Neural cell (in vitro differentiated cells): ENCODE results near the gene ADK. TPM values are rescaled to one million over a fixed set of nuclear protein-coding genes. Genes with fewer than 3 reads are reported as not detected.

Experiments
- H2AFZ ChIP-seq: fragments of 200-600, 300-800 bp; sonication (generic), shearing (Covaris generic); 2 replicates; pipeline ENCODE4 v1.6.0; 2014; ENCODE audit warnings: low read depth, mild to moderate bottlenecking, antibody characterized with exemption, low read length, moderate library complexity
- H3F3A ChIP-seq: fragments of 200-600 bp; shearing (Covaris generic); 2 replicates; pipeline ENCODE4 v1.6.1; 2016; ENCODE audit warnings: mild to moderate bottlenecking, moderate library complexity, mixed read lengths, antibody characterized with exemption, low read length; ENCODE audit not compliant: insufficient read depth, poor library complexity, severe bottlenecking
- H3K27ac ChIP-seq: fragments of 200-600, 300-800 bp; sonication (generic), shearing (Covaris generic); 2 replicates; pipeline ENCODE4 v1.5.1; 2014; ENCODE audit warnings: mild to moderate bottlenecking, low read length, moderate library complexity
- H3K27me3 ChIP-seq: fragments of 300-800, 200-600 bp; sonication (generic), shearing (Covaris generic); 2 replicates; pipeline ENCODE4 v1.6.0; 2014; ENCODE audit warnings: mild to moderate bottlenecking, low read depth, low read length, moderate library complexity; ENCODE audit not compliant: insufficient read depth
- H3K36me3 ChIP-seq: fragments of 300-800, 200-600 bp; sonication (generic), shearing (Covaris generic); 2 replicates; pipeline ENCODE4 v1.5.1; 2014; ENCODE audit warnings: mild to moderate bottlenecking, antibody characterized with exemption, low read length, moderate library complexity; ENCODE audit not compliant: insufficient read depth
- H3K4me2 ChIP-seq: fragments of 300-800, 200-600 bp; sonication (generic), shearing (Covaris generic); 2 replicates; pipeline ENCODE4 v1.6.0; 2014; ENCODE audit warnings: mild to moderate bottlenecking, low read length
- H3K4me3 ChIP-seq: fragments of 300-800, 200-600 bp; sonication (generic), shearing (Covaris generic); 2 replicates; pipeline ENCODE4 v1.5.1; 2014; ENCODE audit warnings: mild to moderate bottlenecking, low read length, moderate library complexity
- H3K79me2 ChIP-seq: fragments of 200-600 bp; shearing (Covaris generic); replicated peaks from 2 replicates; pipeline ENCODE4 v1.6.0; 2014; ENCODE audit warnings: mild to moderate bottlenecking, low read length, moderate library complexity; ENCODE audit not compliant: insufficient read depth
- H3K9ac ChIP-seq: fragments of 300-800, 200-600 bp; sonication (generic), shearing (Covaris generic); 2 replicates; pipeline ENCODE4 v1.6.1; 2016; ENCODE audit warnings: mild to moderate bottlenecking, low read length, mixed read lengths
- H3K9me2 ChIP-seq: fragments of 200-600 bp; shearing (Covaris generic); 2 replicates; pipeline ENCODE4 v1.6.1; 2016; ENCODE audit warnings: mild to moderate bottlenecking, low read length, mixed read lengths; ENCODE audit not compliant: insufficient read depth
- H3K9me3 ChIP-seq: fragments of 200-600, 300-800 bp; sonication (generic), shearing (Covaris generic); 2 replicates; pipeline ENCODE4 v1.6.1; 2016; ENCODE audit warnings: mild to moderate bottlenecking, mixed run types, low read length, moderate library complexity, mixed read lengths
- H4K20me1 ChIP-seq: fragments of 200-600 bp; shearing (Covaris generic); 2 replicates; pipeline ENCODE4 v1.6.1; 2016; ENCODE audit warnings: mild to moderate bottlenecking, mixed run types; ENCODE audit not compliant: insufficient read depth
- EP300 ChIP-seq: fragments of 450-650 bp; conservative IDR thresholded peaks from 2 replicates; pipeline ENCODE4 v1.6.1; 2014; ENCODE audit warnings: antibody characterized with exemption, mild to moderate bottlenecking, moderate library complexity; ENCODE audit not compliant: poor library complexity, severe bottlenecking
- EZH2 ChIP-seq: fragments of 200-600, 300-800 bp; shearing (Covaris generic), sonication (generic); IDR thresholded peaks from 2 replicates; pipeline ENCODE4 v1.6.1; 2014; ENCODE audit warnings: antibody characterized with exemption, low read length, borderline replicate concordance, mild to moderate bottlenecking; ENCODE audit not compliant: insufficient read depth, poor library complexity, severe bottlenecking
- MXI1 ChIP-seq: fragments of 450-650 bp; conservative IDR thresholded peaks from 2 replicates; pipeline ENCODE4 v1.6.1; 2014; ENCODE audit warnings: antibody characterized with exemption, mild to moderate bottlenecking; ENCODE audit not compliant: poor library complexity, severe bottlenecking
- POLR2AphosphoS5 ChIP-seq: IDR thresholded peaks from 2 replicates; pipeline ENCODE4 v1.6.1; 2012
- RAD21 ChIP-seq: fragments of 450-650 bp; conservative IDR thresholded peaks from 2 replicates; pipeline ENCODE4 v1.6.1; 2014; ENCODE audit warnings: antibody characterized with exemption, mild to moderate bottlenecking, moderate library complexity
- SMC3 ChIP-seq: fragments of 450-650 bp; conservative IDR thresholded peaks from 2 replicates; pipeline ENCODE4 v1.6.1; 2014; ENCODE audit warnings: antibody characterized with exemption, mild to moderate bottlenecking, moderate library complexity; ENCODE audit not compliant: poor library complexity
- TAF1 ChIP-seq: IDR thresholded peaks from 2 replicates; pipeline ENCODE4 v1.6.1; 2012; ENCODE audit warnings: low read depth
- polyA plus RNA-seq: library from polyadenylated mRNA; depleted of rRNA; stranded (reverse); fragments of >200 nt; gene quantifications from 2 replicates; pipeline ENCODE4 v1.2.3, GENCODE V29; 2014
- TF ChIP-seq, protein P1 (sequence below): fragments of 450-650 bp; IDR thresholded peaks from 2 replicates; pipeline ENCODE4 v1.5.1; 2014; ENCODE audit warnings: antibody characterized with exemption, mild to moderate bottlenecking, moderate library complexity; ENCODE audit not compliant: poor library complexity, severe bottlenecking
- TF ChIP-seq, protein P2 (sequence below): IDR thresholded peaks from 2 replicates; pipeline ENCODE4 v1.6.1; 2012; ENCODE audit warnings: borderline replicate concordance

Gene ADK
- polyA plus RNA-seq, 1 donor from 2014 or later, result 19.5 TPM

DNA sequence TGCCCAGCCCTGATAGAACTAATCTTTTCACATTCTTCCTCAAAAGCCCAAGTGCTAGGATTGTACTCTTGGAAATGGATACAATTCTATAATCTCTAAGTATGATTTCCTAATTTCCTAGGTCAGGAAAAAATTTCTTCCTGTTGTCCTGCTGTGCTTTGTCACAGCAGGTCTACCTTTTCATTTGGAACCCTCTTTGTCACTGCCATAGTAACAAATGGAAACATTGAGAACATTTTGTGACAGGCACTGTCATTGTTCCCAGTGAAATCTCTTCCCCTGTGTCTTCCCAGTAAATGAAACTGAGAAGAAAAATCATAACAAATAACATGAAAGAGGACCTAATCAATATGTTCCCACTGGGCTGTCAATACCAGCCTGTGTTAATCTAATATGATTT lies 524.5 kb downstream of the ADK start:
- no peaks in the 10 kb centered on the region for H3K9me3 ChIP-seq
- H3K4me2 ChIP-seq, result no peak overlapping the region
- no peak overlapping the region for H3K4me3 ChIP-seq
- no peaks in the 10 kb centered on the region for H3K9me2 ChIP-seq
- H3K36me3 ChIP-seq, result no peaks in the 10 kb centered on the region
- no peak overlapping the region for H2AFZ ChIP-seq
- H4K20me1 ChIP-seq, result no peaks in the 10 kb centered on the region
- no peak overlapping the region for H3K9ac ChIP-seq
- no peak overlapping the region for H3K27ac ChIP-seq
- H3F3A ChIP-seq, result no peaks in the 10 kb centered on the region
- no peaks in the 10 kb centered on the region for H3K27me3 ChIP-seq
- TF ChIP-seq, protein P1, sequence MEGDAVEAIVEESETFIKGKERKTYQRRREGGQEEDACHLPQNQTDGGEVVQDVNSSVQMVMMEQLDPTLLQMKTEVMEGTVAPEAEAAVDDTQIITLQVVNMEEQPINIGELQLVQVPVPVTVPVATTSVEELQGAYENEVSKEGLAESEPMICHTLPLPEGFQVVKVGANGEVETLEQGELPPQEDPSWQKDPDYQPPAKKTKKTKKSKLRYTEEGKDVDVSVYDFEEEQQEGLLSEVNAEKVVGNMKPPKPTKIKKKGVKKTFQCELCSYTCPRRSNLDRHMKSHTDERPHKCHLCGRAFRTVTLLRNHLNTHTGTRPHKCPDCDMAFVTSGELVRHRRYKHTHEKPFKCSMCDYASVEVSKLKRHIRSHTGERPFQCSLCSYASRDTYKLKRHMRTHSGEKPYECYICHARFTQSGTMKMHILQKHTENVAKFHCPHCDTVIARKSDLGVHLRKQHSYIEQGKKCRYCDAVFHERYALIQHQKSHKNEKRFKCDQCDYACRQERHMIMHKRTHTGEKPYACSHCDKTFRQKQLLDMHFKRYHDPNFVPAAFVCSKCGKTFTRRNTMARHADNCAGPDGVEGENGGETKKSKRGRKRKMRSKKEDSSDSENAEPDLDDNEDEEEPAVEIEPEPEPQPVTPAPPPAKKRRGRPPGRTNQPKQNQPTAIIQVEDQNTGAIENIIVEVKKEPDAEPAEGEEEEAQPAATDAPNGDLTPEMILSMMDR, result no peak
- TF ChIP-seq MXI1 (no peak), RAD21 (no peak), EZH2 (no peak), POLR2AphosphoS5 (peak; percentile 66), EP300 (peak; percentile 77), TAF1 (no peak), SMC3 (no peak)
- TF ChIP-seq, protein P2, sequence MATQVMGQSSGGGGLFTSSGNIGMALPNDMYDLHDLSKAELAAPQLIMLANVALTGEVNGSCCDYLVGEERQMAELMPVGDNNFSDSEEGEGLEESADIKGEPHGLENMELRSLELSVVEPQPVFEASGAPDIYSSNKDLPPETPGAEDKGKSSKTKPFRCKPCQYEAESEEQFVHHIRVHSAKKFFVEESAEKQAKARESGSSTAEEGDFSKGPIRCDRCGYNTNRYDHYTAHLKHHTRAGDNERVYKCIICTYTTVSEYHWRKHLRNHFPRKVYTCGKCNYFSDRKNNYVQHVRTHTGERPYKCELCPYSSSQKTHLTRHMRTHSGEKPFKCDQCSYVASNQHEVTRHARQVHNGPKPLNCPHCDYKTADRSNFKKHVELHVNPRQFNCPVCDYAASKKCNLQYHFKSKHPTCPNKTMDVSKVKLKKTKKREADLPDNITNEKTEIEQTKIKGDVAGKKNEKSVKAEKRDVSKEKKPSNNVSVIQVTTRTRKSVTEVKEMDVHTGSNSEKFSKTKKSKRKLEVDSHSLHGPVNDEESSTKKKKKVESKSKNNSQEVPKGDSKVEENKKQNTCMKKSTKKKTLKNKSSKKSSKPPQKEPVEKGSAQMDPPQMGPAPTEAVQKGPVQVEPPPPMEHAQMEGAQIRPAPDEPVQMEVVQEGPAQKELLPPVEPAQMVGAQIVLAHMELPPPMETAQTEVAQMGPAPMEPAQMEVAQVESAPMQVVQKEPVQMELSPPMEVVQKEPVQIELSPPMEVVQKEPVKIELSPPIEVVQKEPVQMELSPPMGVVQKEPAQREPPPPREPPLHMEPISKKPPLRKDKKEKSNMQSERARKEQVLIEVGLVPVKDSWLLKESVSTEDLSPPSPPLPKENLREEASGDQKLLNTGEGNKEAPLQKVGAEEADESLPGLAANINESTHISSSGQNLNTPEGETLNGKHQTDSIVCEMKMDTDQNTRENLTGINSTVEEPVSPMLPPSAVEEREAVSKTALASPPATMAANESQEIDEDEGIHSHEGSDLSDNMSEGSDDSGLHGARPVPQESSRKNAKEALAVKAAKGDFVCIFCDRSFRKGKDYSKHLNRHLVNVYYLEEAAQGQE, result peak; percentile 88
- no peaks in the 10 kb centered on the region for H3K79me2 ChIP-seq

DNA sequence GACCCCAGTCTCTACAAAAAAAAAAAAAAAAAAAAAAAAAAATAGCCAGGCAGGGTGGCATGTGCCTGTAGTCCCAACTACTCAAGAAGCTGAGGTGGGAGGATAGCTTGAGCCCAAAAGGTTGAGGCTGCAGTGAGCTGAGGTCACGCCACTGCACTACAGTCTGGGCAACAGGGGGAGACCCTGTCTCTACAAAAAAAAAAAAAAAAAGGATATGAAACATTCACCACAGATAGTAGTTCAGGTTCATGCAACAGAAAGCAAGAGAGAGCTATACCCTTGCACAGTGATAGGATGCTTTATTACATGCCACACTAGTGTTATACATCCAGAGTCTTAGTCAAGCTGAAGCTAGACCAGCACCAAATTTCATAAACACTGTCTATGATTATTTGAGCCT lies 526.9 kb downstream of the ADK start:
- no peaks in the 10 kb centered on the region for H3K27me3 ChIP-seq
- H3K9me3 ChIP-seq, result no peaks in the 10 kb centered on the region
- TF ChIP-seq, protein P2, result no peak
- no peak for TF ChIP-seq TAF1
- no peak overlapping the region for H3K27ac ChIP-seq
- H3K4me2 ChIP-seq, result no peak overlapping the region
- H3K9me2 ChIP-seq, result no peaks in the 10 kb centered on the region
- H3F3A ChIP-seq, result no peaks in the 10 kb centered on the region
- no peak overlapping the region for H3K9ac ChIP-seq
- H3K4me3 ChIP-seq, result no peak overlapping the region
- no peaks in the 10 kb centered on the region for H4K20me1 ChIP-seq
- H3K36me3 ChIP-seq, result no peaks in the 10 kb centered on the region
- H2AFZ ChIP-seq, result no peak overlapping the region
- no peaks in the 10 kb centered on the region for H3K79me2 ChIP-seq
